GM21526 (cell line): ENCODE data around the gene SEC63.
"Not testable (repeated sequence)": the region's sequence is repeated elsewhere in the genome, so short reads cannot be mapped to it uniquely, and the experiment has no call there.

ENCODE experiments used
- ATAC-seq: cut with Tn5 transposase; IDR thresholded peaks from one replicate; pipeline ENCODE4 v1.9.1; 2021; ENCODE audit warnings: moderate library complexity; ENCODE audit not compliant: unreplicated experiment, low FRiP score

Gene SEC63

DNA sequence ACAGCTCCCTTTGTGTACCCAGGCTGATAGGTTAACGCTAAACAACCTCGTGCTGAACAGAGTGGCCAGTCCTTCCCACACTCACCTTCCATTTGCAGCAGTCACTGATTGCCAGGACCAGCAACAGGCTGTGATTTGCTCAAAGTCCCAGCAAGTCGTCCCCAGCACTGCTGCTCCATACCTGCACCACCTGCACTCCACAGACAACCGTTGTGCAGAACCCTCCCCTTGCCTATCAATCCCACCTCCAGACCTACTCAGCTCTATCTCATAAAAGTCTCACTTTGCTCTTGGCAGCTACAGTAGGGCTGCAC, 90.7 kb downstream of the SEC63 start:
- no peak for ATAC-seq

DNA sequence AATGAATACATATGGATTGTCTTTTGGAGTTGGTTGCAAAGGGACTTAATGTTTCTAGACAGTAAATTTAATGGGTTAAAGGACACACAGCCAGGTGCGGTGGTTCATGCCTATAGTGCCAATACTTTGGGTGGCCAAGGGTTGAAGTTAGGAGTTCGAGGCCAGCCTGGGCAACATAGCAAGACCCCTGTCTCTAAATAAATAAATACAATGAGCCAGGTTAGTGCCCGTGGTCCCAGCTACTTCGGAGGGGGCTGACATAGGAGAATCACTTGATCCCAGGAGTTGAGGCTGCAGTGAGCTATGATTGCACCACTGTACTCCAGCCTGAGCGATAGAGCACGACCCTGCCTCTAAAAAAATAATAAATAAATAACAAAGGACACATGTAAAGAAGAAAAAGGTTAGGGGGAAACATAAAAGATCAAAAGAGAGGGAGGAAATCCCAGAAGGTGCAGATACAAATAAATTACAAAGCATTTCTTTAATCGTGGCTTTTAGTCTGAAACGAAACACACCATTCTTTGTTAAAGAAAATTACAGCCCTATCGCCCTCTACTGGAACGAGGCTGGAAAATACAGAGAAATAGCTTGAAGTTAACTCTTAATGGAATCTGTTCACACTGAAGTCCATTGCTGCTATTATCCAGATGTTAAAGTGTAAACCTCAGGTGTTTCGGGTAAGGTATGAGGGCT, 91.3 kb downstream of the SEC63 start:
- no peak for ATAC-seq

- ATAC-seq = no peak
These were observed 93.5 kb downstream of the SEC63 start for GRCh38 chr6:107864226-107865127.

DNA sequence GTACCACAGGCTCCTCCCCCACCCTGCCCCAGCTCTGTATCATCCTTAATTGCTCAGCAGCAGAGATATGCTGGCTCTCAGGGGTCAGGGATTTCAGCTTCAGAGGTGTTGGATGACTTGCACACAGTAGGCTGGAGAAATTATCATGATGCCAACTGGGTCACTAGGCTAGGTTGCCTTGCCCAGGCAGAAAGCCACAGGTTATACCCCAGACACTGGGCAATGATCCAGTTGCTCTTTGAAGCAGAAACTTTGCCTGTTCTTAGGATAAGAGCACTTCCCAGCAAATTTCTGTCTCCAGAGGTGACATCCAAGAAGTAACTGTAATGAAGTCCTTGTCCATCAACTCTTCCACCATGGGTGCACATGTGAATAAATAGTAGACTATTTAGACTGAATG, 95.6 kb downstream of the SEC63 start:
- no peak for ATAC-seq

DNA sequence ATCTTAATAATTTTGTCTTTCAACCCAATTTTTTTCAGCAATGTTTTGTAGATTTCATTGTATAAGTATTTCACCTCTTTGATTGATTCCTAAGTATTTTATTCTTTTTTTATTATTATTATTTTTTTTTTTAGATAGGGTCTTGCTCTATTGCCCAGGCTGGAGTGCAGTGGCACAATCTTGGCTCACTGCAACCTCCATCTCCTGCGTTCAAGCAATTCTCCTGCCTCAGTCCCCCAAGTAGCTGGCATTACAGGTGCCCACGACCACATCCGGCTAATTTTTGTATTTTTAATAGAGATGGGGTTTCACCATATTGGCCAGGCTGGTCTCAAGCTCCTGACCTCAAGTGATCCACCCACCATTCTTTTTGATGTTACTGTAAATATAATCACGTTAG, 97.0 kb downstream of the SEC63 start:
- ATAC-seq = not testable (repeated sequence)

- not testable (repeated sequence) for ATAC-seq
These were observed 97.9 kb downstream of the SEC63 start for GRCh38 chr6:107860144-107860543.

DNA sequence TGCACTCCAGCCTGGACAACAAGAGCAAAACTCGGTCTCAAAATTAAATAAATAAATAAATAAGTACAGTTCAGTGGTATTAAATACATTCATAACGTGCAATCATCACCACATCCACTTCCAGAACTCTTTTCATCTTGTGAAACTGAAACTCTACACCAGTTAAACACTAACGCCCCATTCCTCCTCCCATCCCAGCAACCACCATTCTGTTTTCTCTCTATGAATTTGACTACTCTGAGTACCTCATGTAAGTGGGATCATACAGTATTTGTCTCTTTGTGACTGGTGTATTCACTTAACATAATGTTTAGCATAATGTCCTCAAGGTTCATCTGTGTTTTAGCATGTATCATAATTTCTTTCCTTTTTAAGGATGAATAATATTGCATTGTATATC, 104.8 kb downstream of the SEC63 start:
- ATAC-seq = no peak

DNA sequence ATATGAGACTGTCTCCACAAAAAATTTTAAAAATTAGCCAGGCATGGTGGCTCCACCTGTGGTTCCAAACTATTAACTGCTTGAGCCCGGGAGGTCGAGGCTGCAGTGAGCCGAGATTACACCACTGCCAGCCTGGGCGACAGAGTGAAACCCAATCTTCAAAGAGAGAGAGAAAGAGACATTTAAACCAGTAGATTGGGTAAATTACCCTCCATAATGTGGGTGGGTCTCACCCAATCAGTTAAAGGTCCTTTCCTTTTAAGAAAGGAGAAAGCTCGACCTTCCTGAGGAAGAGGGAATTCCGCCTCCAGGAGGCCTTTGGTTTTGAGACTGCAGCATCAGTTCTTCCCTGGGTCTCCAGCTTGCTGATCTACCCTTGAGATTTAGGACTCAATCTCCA, 108.7 kb downstream of the SEC63 start:
- no peak for ATAC-seq

GRCh38 chr6:107847844-107848802, 109.9 kb downstream of the SEC63 start:
- no peak for ATAC-seq

- no peak for ATAC-seq
These were observed 111.7 kb downstream of the SEC63 start for GRCh38 chr6:107846262-107846795.

DNA sequence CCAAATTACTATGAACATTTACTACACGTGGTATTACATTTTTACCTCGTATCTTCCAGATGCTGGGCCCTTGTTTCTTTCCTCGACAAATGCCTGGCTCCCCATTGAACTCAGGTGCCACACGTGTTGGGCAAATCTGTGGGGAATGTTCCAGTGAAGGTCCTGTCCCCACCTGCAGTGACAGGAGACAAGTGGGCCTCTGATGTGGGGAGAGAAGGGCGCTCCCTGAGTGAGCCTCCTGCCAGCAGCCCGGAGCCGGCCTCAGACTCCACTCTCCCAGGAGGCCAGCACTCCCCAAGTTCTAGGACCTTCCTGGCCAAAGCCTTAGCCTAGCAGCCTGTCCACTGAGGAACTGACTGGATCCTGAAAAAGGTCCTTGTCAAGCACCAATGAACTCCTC, 112.2 kb downstream of the SEC63 start:
- no peak for ATAC-seq

- no peak for ATAC-seq
These were observed 114.6 kb downstream of the SEC63 start for GRCh38 chr6:107843400-107843799.

- ATAC-seq = no peak
These were observed 116.7 kb downstream of the SEC63 start for GRCh38 chr6:107841275-107841670.

DNA sequence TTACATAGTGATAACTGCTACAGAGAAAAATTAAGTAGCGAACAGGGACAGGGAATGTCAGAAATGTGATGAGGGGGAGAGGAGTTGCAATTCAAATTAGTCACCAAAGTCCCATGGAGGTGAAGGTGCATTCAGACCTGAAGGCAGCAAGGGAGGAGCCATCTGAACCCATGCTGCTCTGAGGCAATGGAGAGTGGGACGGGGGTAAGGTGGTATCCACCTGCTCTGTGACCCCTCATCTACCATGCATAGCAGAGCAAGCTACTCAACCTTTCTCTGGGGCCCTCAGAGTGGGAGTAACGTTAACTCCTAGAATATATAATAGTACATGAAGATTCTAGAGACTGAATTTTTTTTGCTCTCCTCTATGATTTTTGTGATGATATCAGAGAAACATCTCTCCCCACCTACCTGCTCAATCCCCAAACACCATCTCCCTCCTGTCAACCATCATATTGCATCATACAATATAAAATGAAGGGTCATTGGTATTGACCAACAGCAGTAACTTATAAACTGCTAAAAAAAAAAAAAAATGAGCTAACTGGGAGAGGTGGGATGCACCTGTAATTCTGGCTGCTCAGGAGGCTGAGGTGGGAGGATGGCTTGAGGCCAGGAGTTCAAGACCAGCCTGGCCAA, 117.3 kb downstream of the SEC63 start:
- ATAC-seq = no peak

DNA sequence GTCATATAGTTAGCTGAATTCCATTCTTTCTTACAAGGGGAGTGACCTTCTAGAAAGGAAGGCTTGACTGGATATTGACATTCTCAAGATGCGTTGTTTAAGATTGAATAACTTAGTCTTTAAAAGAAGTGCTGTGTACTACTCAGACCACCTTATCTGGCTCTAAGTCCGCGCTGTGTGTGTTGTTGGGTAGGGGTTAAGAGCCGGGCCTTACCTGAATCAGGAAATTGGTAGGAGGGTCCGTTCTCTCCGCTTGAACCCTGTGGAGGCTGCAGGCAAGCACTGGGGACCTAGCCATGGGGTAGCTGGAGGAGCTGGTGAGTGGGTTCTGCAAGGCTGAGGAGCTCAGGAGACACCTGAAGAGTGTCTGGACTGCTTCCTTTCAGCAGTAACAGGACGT, 124.9 kb downstream of the SEC63 start:
- ATAC-seq = no peak

- no peak for ATAC-seq
These were observed 125.6 kb downstream of the SEC63 start for GRCh38 chr6:107832151-107833056.

GRCh38 chr6:107830060-107830459, 127.9 kb downstream of the SEC63 start:
- no peak for ATAC-seq

GRCh38 chr6:107827541-107827940, 130.5 kb downstream of the SEC63 start:
- no peak for ATAC-seq

- no peak for ATAC-seq
These were observed 134.9 kb downstream of the SEC63 start for GRCh38 chr6:107823047-107823557.
